Choroid plexus epithelial cell (primary cell): Measurements from ENCODE around the gene PDGFD.

Source experiments
- DNase-seq: peaks from one replicate; pipeline ENCODE4 v3.0.0-alpha.2; 2010; ENCODE audit warnings: low read depth
- H3K4me3 ChIP-seq: 2 replicates; pipeline ENCODE4 v1.5.1; 2011; ENCODE audit warnings: low read depth, mild to moderate bottlenecking, control low read depth, low read length, moderate library complexity
- CTCF ChIP-seq: conservative IDR thresholded peaks from 2 replicates; pipeline ENCODE4 v1.5.1; 2011; ENCODE audit warnings: low read depth, mild to moderate bottlenecking, control low read depth, inconsistent platforms, low read length, moderate library complexity

Gene PDGFD

GRCh38 chr11:104098132-104098531, 65.8 kb downstream of the PDGFD start:
- TF ChIP-seq CTCF = no peak
- DNase-seq = no peak
- H3K4me3 ChIP-seq = no peak overlapping the region

DNA sequence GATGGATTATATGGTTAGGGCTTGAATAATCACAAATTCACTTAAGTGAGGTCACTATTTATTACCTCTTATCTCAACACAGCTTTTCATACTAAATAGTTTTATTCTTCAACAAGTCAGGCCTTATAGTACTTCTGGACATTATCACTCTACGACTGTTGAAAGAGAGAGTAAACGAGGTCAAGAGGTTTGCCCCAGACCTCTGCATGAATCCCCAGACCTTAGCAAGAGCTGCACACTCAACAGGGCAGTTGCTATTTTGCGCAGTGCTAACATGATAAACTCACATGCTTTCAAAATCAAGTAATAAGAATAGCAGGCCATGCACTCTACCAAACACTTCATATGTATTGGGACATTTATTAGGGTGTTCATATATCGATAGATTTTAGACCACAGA, 67.0 kb downstream of the PDGFD start:
- no peak for DNase-seq
- H3K4me3 ChIP-seq = no peak overlapping the region
- TF ChIP-seq CTCF = no peak

- DNase-seq = peak; percentile 39
- TF ChIP-seq CTCF = peak; percentile 22
- no peak overlapping the region for H3K4me3 ChIP-seq
These were observed 68.2 kb downstream of the PDGFD start for GRCh38 chr11:104095791-104096190.

- H3K4me3 ChIP-seq = no peak overlapping the region
- peak; percentile 33 for DNase-seq
- no peak for TF ChIP-seq CTCF
These were observed 69.4 kb downstream of the PDGFD start for GRCh38 chr11:104094576-104094975.

DNA sequence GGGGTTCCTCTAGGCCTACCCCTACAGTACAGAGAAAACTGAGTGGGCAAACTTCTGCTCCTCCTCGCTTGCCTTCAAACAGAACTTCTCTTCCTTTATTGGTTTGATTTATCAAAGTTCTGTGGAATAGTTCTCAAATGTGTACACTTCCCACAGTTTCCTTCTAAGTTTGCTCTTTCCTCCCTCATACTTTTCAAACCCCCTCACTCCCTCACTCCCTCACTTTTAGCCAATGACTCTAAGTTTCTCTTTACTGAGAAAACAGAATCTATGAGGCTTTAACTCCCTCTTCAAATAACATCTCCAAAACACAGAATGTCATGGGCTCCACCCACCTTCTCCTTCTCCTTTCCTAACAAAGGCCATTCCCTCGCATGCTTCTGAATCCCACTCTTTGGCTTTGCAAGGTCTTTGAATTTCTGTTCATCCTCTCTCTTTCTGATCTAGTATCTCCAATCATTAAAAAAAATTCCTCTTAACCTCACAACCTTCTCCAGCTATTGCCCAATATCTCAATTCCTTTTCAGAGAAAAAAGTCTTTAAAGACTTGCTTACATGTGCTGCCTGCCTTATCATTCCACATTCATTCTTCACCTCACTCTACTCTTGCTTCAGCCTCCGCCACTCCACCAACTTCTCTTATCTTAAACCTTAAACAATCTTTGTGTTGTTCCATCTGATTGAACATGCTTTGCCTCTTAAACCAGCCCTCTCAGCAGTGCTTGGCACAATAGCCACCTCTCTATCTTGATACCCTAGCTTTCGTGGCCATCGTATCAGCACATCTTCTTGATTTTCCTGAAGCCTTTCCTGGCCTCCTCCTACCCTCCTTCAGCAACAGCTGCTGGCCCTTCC, 70.3 kb downstream of the PDGFD start:
- TF ChIP-seq CTCF = no peak

GRCh38 chr11:104092744-104093143, 71.2 kb downstream of the PDGFD start:
- no peak for DNase-seq
- H3K4me3 ChIP-seq = no peak overlapping the region
- no peak for TF ChIP-seq CTCF

More for the DNA sequence above, 70.3 kb downstream of the PDGFD start:
- DNase-seq = no peak
- no peak overlapping the region for H3K4me3 ChIP-seq
